Measurements from ENCODE around the gene LZTS2.

GRCh38 chr10:101042667-101043362, 43.2 kb downstream of the LZTS2 start:
- TF ChIP-seq EZH2 (IDR thresholded peaks at IDR 0.05; ENCODE audit: borderline replicate concordance, low read depth, low read length, poor library complexity, severe bottlenecking): no peak
- TF ChIP-seq, protein P1, sequence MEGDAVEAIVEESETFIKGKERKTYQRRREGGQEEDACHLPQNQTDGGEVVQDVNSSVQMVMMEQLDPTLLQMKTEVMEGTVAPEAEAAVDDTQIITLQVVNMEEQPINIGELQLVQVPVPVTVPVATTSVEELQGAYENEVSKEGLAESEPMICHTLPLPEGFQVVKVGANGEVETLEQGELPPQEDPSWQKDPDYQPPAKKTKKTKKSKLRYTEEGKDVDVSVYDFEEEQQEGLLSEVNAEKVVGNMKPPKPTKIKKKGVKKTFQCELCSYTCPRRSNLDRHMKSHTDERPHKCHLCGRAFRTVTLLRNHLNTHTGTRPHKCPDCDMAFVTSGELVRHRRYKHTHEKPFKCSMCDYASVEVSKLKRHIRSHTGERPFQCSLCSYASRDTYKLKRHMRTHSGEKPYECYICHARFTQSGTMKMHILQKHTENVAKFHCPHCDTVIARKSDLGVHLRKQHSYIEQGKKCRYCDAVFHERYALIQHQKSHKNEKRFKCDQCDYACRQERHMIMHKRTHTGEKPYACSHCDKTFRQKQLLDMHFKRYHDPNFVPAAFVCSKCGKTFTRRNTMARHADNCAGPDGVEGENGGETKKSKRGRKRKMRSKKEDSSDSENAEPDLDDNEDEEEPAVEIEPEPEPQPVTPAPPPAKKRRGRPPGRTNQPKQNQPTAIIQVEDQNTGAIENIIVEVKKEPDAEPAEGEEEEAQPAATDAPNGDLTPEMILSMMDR (conservative IDR thresholded peaks at IDR 0.05; ENCODE audit: low read depth, low read length): no peak
